SK-N-SH (cell line): ENCODE data around the gene FADS2. TPM values are rescaled to one million over a fixed set of nuclear protein-coding genes. Genes with fewer than 3 reads are reported as not detected.

Source experiments
- CTCF ChIA-PET: fragments of 300-600, 350-600 bp; formaldehyde crosslinking; extraction: SDS; loops from one replicate; lab custom pipeline; 2021; lab: Yijun Ruan, JAX
- POLR2A ChIA-PET: fragments of 350-600 bp; sonication (Branson Sonifier 250); formaldehyde crosslinking; extraction: SDS; loops from one replicate; lab custom pipeline; 2020; ENCODE audit warnings: antibody characterized with exemption, inconsistent platforms; lab: Yijun Ruan, JAX
- DNase-seq: peaks from one replicate; pipeline ENCODE4 v3.0.0; 2012
- H2AFZ ChIP-seq: fragments of 200-600 bp; sonication (generic); 2 replicates; pipeline ENCODE4 v1.8.1; 2016; ENCODE audit warnings: antibody characterized with exemption, mild to moderate bottlenecking, low read depth
- H3F3A ChIP-seq: fragments of 200-600 bp; sonication (generic); replicated peaks from 2 replicates; pipeline ENCODE3; 2016; ENCODE audit warnings: antibody characterized with exemption, mild to moderate bottlenecking; ENCODE audit not compliant: insufficient read depth
- H3K27ac ChIP-seq, 2 experiments: fragments of 200-500 bp in 1 of 2; fragments of 200-600 bp in 1 of 2; sonication (Bioruptor generic) in 1 of 2; sonication (generic), shearing (Covaris generic) in 1 of 2; 2 replicates each; pipeline versions ENCODE4 v1.5.1 to v1.6.1; 2014 to 2016; ENCODE audit warnings: low read depth in 2 of 2, inconsistent platforms in 1 of 2, low read length in 1 of 2, mild to moderate bottlenecking in 1 of 2, mixed read lengths in 1 of 2
- H3K27me3 ChIP-seq: fragments of 200-600 bp; sonication (generic), shearing (Covaris generic); 2 replicates; pipeline ENCODE4 v1.6.1; 2016; ENCODE audit warnings: mixed run types; ENCODE audit not compliant: insufficient read depth
- H3K36me3 ChIP-seq, 2 experiments: fragments of 200-500 bp in 1 of 2; fragments of 200-600 bp in 1 of 2; sonication (Bioruptor generic) in 1 of 2; sonication (generic) in 1 of 2; replicated peaks in 1 of 2; 2 replicates each; pipeline versions ENCODE3 to v1.5.1; 2014 to 2016; ENCODE audit warnings: low read length in 1 of 2, mild to moderate bottlenecking in 1 of 2; ENCODE audit not compliant: insufficient read depth in 2 of 2, control insufficient read depth in 1 of 2
- H3K4me1 ChIP-seq, 2 experiments: fragments of 200-500 bp in 1 of 2; fragments of 200-600 bp in 1 of 2; sonication (Bioruptor generic) in 1 of 2; sonication (generic), shearing (Covaris generic) in 1 of 2; 2 replicates each; pipeline versions ENCODE4 v1.5.1 to v1.6.1; 2014 to 2016; ENCODE audit warnings: low read depth in 1 of 2, low read length in 1 of 2, mixed run types in 1 of 2; ENCODE audit not compliant: insufficient read depth in 2 of 2, control insufficient read depth in 1 of 2
- H3K4me2 ChIP-seq: fragments of 200-600 bp; sonication (generic), shearing (Covaris generic); 2 replicates; pipeline ENCODE4 v1.6.1; 2017; ENCODE audit warnings: mixed run types
- H3K4me3 ChIP-seq, 2 experiments: fragments of 200-500 bp in 1 of 2; fragments of 200-600 bp in 1 of 2; sonication (Bioruptor generic) in 1 of 2; sonication (generic), shearing (Covaris generic) in 1 of 2; 2 replicates each; pipeline versions ENCODE4 v1.5.1 to v1.8.1; 2014 to 2016; ENCODE audit warnings: low read depth in 2 of 2, inconsistent platforms in 1 of 2, low read length in 1 of 2, mild to moderate bottlenecking in 1 of 2, mixed read lengths in 1 of 2, moderate library complexity in 1 of 2
- H3K79me2 ChIP-seq: fragments of 200-600 bp; sonication (generic); 2 replicates; pipeline ENCODE4 v1.8.1; 2017; ENCODE audit warnings: mild to moderate bottlenecking; ENCODE audit not compliant: insufficient read depth
- H3K9ac ChIP-seq: fragments of 200-600 bp; sonication (generic); 2 replicates; pipeline ENCODE4 v1.6.1; 2017; ENCODE audit warnings: mixed run types
- H3K9me2 ChIP-seq: fragments of 200-600 bp; sonication (generic); 2 replicates; pipeline ENCODE4 v1.6.1; 2017; ENCODE audit warnings: mixed run types
- H3K9me3 ChIP-seq: fragments of 200-600 bp; sonication (generic); 2 replicates; pipeline ENCODE4 v1.6.1; 2017; ENCODE audit warnings: mixed run types, mild to moderate bottlenecking, moderate library complexity
- H4K20me1 ChIP-seq: fragments of 200-600 bp; sonication (generic); 2 replicates; pipeline ENCODE4 v1.6.1; 2017; ENCODE audit warnings: mild to moderate bottlenecking, mixed run types; ENCODE audit not compliant: insufficient read depth
- CHD2 ChIP-seq: fragments of 150-350 bp; IDR thresholded peaks from 2 replicates; pipeline ENCODE4 v1.6.1; 2018; ENCODE audit warnings: low read length; ENCODE audit not compliant: partially characterized antibody
- ELF1 ChIP-seq: IDR thresholded peaks from 2 replicates; pipeline ENCODE4 v1.4.0; 2012
- EZH2phosphoT487 ChIP-seq: fragments of 200-600 bp; sonication (generic); IDR thresholded peaks from 2 replicates; pipeline ENCODE4 v1.6.1; 2017; ENCODE audit warnings: low read depth, mixed run types, mild to moderate bottlenecking, antibody characterized with exemption, moderate library complexity, borderline replicate concordance
- FOSL2 ChIP-seq: IDR thresholded peaks from 2 replicates; pipeline ENCODE4 v1.4.0; 2012; ENCODE audit warnings: low read depth, mild to moderate bottlenecking, moderate library complexity, borderline replicate concordance
- FOXJ3 ChIP-seq: sonication (generic); formaldehyde crosslinking; IDR thresholded peaks from 2 replicates; pipeline ENCODE4 v1.5.1; 2020; ENCODE audit warnings: mild to moderate bottlenecking, missing genetic modification reagents
- FOXM1 ChIP-seq: IDR thresholded peaks from 2 replicates; pipeline ENCODE4 v1.4.0; 2012; ENCODE audit warnings: low read depth, mild to moderate bottlenecking
- GABPA ChIP-seq: IDR thresholded peaks from 2 replicates; pipeline ENCODE4 v1.4.0; 2012; ENCODE audit warnings: low read depth, mild to moderate bottlenecking
- GATA2 ChIP-seq: sonication (generic); formaldehyde crosslinking; IDR thresholded peaks from 2 replicates; pipeline ENCODE4 v1.5.0; 2020; ENCODE audit warnings: mild to moderate bottlenecking, missing genetic modification reagents
- MEF2A ChIP-seq: IDR thresholded peaks from 2 replicates; pipeline ENCODE4 v1.4.0; 2012; ENCODE audit warnings: low read depth, borderline replicate concordance
- NRF1 ChIP-seq: IDR thresholded peaks from 2 replicates; pipeline ENCODE4 v1.6.1; 2012; ENCODE audit warnings: low read depth, mild to moderate bottlenecking, low read length
- PBX3 ChIP-seq: IDR thresholded peaks from 2 replicates; pipeline ENCODE4; 2012
- POLR2AphosphoS5 ChIP-seq: IDR thresholded peaks from 2 replicates; pipeline ENCODE4 v1.6.1; 2012; ENCODE audit warnings: low read depth, low read length
- RAD21 ChIP-seq: IDR thresholded peaks from 2 replicates; pipeline ENCODE4 v1.6.1; 2012; ENCODE audit warnings: mild to moderate bottlenecking, low read length
- REST ChIP-seq: IDR thresholded peaks from 2 replicates; pipeline ENCODE4 v1.6.1; 2012; ENCODE audit warnings: mild to moderate bottlenecking, low read depth, low read length, moderate library complexity
- RFX5 ChIP-seq: IDR thresholded peaks from 2 replicates; pipeline ENCODE4 v1.6.1; 2012; ENCODE audit warnings: mild to moderate bottlenecking, improper control_type of control experiment, low read length
- RXRA ChIP-seq: IDR thresholded peaks from 2 replicates; pipeline ENCODE4 v1.4.0; 2012; ENCODE audit warnings: low read depth, mild to moderate bottlenecking, borderline replicate concordance
- SMC3 ChIP-seq: IDR thresholded peaks from 2 replicates; pipeline ENCODE4 v1.6.1; 2012; ENCODE audit warnings: low read depth, low read length, improper control_type of control experiment
- TCF12 ChIP-seq: IDR thresholded peaks from 2 replicates; pipeline ENCODE4 v1.4.0; 2012
- TEAD4 ChIP-seq: IDR thresholded peaks from 2 replicates; pipeline ENCODE4 v1.4.0; 2012; ENCODE audit warnings: mild to moderate bottlenecking, borderline replicate concordance; ENCODE audit not compliant: insufficient read depth
- WGBS: methylation state at CpG from one replicate; pipeline ENCODE4 v1.1.6; 2017; ENCODE audit warnings: low lambda C conversion rate; 5-methylcytosine and 5-hydroxymethylcytosine counted together
- polyA plus RNA-seq, 3 experiments: library from polyadenylated mRNA; depleted of rRNA; stranded (reverse); fragments of >200 nt; gene quantifications; 2 replicates each; pipeline ENCODE4 v1.2.3, GENCODE V29; 2012
- TF ChIP-seq, protein P1 (sequence below): IDR thresholded peaks from 2 replicates; pipeline ENCODE4 v1.4.0; 2012; ENCODE audit warnings: low read depth, borderline replicate concordance

The FADS2 gene
- polyA plus RNA-seq, 1 of the 3 experiments (the other 2 are of a cell fraction) = 67.8 TPM

DNA sequence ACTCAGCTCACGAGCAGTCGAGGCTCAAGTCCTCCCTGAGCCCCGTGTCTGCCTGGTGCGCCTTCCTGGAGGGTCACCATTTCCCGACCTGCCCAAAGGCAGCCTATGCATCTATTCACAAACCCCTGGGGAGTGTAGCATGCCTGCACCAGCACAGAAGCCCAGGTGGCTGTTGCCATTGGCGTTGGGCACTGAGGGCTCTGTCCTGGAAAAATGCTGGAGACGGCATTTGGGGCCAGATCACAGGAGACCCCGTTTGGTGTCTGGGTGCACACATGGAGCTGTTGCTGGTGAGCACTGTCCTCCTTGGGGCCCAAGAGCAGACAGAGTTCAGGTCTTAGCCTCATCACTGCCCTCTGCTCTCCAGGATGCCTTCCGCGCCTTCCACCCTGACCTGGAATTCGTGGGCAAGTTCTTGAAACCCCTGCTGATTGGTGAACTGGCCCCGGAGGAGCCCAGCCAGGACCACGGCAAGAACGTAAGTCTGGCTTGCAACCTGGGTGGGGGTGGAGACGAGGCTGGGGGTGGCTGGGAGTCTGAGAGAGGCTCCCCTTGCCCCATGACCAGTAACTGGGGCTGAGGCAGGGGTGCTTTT, 9.4 kb downstream of the FADS2 start:
- Histone ChIP-seq H2AFZ (no peak overlapping the region), H3F3A (no peaks in the 10 kb centered on the region), H3K9me3 (no peaks in the 10 kb centered on the region), H4K20me1 (no peaks in the 10 kb centered on the region; the same call in 1 of the 2 replicates), H3K4me3 (no peak overlapping the region), H3K9me2 (no peaks in the 10 kb centered on the region), H3K36me3 (peaks cover 5 to 35% of the 10 kb centered on the region in 2 experiments), H3K27ac (peak overlapping the region in 1 of 2 experiments; percentile 8; a peak in 1 of 4 replicates), H3K4me1 (peaks cover 25 to 26% of the 10 kb centered on the region in 2 experiments; a peak in 2 of 4 replicates), H3K27me3 (no peaks in the 10 kb centered on the region), H3K79me2 (peaks cover 15% of the 10 kb centered on the region; the same call in 1 of the 2 replicates), H3K9ac (no peak overlapping the region), H3K4me2 (no peak overlapping the region)
- TF ChIP-seq SMC3 (no peak), GATA2 (CRISPR knock-in tag) (no peak), TCF12 (no peak), ELF1 (no peak), POLR2AphosphoS5 (no peak), RAD21 (no peak), RFX5 (no peak), NRF1 (no peak), TEAD4 (no peak), GABPA (no peak), FOXM1 (no peak), PBX3 (no peak), FOSL2 (no peak)
- DNase-seq = peak; percentile 10
- ChIA-PET CTCF (interaction anchor here (1.4 to 1.7 kb wide), 4 partner anchors 9 to 111 kb away, joined by 4 to 5 read pairs (median 4); no protein-coding TSS in a partner anchor), POLR2A (interaction anchor here (1.9 kb wide), 1 partner anchor 40 kb away, joined by 3 read pairs; no protein-coding TSS in a partner anchor)
- WGBS = 95% methylated on average over 12 of the region's 15 CpGs

GRCh38 chr11:61838501-61838900, 10.4 kb downstream of the FADS2 start:
- Histone ChIP-seq H3K27me3 (no peaks in the 10 kb centered on the region), H3K4me1 (peaks cover 16 to 18% of the 10 kb centered on the region in 2 experiments; a peak in 2 of 4 replicates), H3K9ac (no peak overlapping the region), H3K4me2 (no peak overlapping the region), H3K36me3 (peaks cover 9 to 44% of the 10 kb centered on the region in 2 experiments), H3K27ac (no peak overlapping the region), H3K9me3 (no peaks in the 10 kb centered on the region), H2AFZ (no peak overlapping the region), H3F3A (no peaks in the 10 kb centered on the region), H3K79me2 (peaks cover 8% of the 10 kb centered on the region; the same call in 1 of the 2 replicates), H4K20me1 (no peaks in the 10 kb centered on the region; the same call in 1 of the 2 replicates), H3K9me2 (no peaks in the 10 kb centered on the region), H3K4me3 (no peak overlapping the region)
- CTCF ChIA-PET = interaction anchor here (1.4 to 1.6 kb wide), 2 partner anchors 10 to 110 kb away, joined by 4 to 5 read pairs; no protein-coding TSS in a partner anchor
- POLR2A ChIA-PET = no interaction called here
- TF ChIP-seq EZH2phosphoT487 (no peak), REST (no peak), GABPA (no peak), POLR2AphosphoS5 (no peak), CHD2 (no peak), TEAD4 (no peak), RXRA (no peak), TCF12 (no peak), FOXM1 (no peak), MEF2A (no peak), SMC3 (no peak), PBX3 (no peak), FOXJ3 (CRISPR knock-in tag) (no peak)
- TF ChIP-seq, protein P1, sequence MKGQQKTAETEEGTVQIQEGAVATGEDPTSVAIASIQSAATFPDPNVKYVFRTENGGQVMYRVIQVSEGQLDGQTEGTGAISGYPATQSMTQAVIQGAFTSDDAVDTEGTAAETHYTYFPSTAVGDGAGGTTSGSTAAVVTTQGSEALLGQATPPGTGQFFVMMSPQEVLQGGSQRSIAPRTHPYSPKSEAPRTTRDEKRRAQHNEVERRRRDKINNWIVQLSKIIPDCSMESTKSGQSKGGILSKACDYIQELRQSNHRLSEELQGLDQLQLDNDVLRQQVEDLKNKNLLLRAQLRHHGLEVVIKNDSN = no peak
- 100% methylated on average over 5 of the region's 5 CpGs for WGBS
- no peak for DNase-seq
